GM12878 (cell line): ENCODE measurements around the gene PNPLA8. TPM values are rescaled to one million over a fixed set of nuclear protein-coding genes. Genes with fewer than 3 reads are reported as not detected.

Experiments
- CREB1 ChIP-seq: IDR thresholded peaks from 2 replicates; pipeline ENCODE4 v1.6.1; 2012; ENCODE audit warnings: low read depth, mild to moderate bottlenecking, inconsistent platforms
- DPF2 ChIP-seq: fragments of 450-650 bp; IDR thresholded peaks from 2 replicates; pipeline ENCODE4 v1.6.1; 2017; ENCODE audit warnings: mild to moderate bottlenecking
- EGR1 ChIP-seq, 2 experiments: IDR thresholded peaks; 1 replicate in 1 of 2; 2 replicates in 1 of 2; pipeline ENCODE4 v1.6.1; 2011 to 2012; ENCODE audit warnings: low read depth in 2 of 2, low read length in 2 of 2, borderline replicate concordance in 1 of 2, mild to moderate bottlenecking in 1 of 2, moderate library complexity in 1 of 2
- GABPA ChIP-seq: IDR thresholded peaks from 2 replicates; pipeline ENCODE4 v1.6.1; 2014; ENCODE audit warnings: antibody characterized with exemption, low read depth, mild to moderate bottlenecking, inconsistent platforms
- KAT2A ChIP-seq: conservative IDR thresholded peaks from 2 replicates; pipeline ENCODE4 v1.6.1; 2011; ENCODE audit warnings: low read depth, low read length; ENCODE audit not compliant: control insufficient read depth
- MYC ChIP-seq: IDR thresholded peaks from 2 replicates; pipeline ENCODE4 v1.6.1; 2011; ENCODE audit warnings: mild to moderate bottlenecking, low read length, moderate library complexity, inconsistent platforms; ENCODE audit not compliant: insufficient read depth, insufficient replicate concordance, insufficient read length, severe bottlenecking
- NFIC ChIP-seq: IDR thresholded peaks from 2 replicates; pipeline ENCODE4 v1.6.1; 2012; ENCODE audit warnings: low read depth, mild to moderate bottlenecking, inconsistent platforms, low read length, moderate library complexity
- NFYA ChIP-seq: IDR thresholded peaks from 2 replicates; pipeline ENCODE4 v1.6.1; 2011; ENCODE audit warnings: low read depth, mild to moderate bottlenecking, low read length, improper control_type of control experiment, borderline replicate concordance
- NFYB ChIP-seq: IDR thresholded peaks from 2 replicates; pipeline ENCODE4 v1.6.1; 2011; ENCODE audit warnings: low read depth, mild to moderate bottlenecking, low read length, improper control_type of control experiment, moderate library complexity; ENCODE audit not compliant: insufficient read depth
- PAX5 ChIP-seq: IDR thresholded peaks from 2 replicates; pipeline ENCODE4 v1.6.1; 2011; ENCODE audit warnings: low read depth, low read length, borderline replicate concordance
- PML ChIP-seq: IDR thresholded peaks from 2 replicates; pipeline ENCODE4 v1.6.1; 2012; ENCODE audit warnings: low read length, inconsistent platforms
- POU2F2 ChIP-seq: IDR thresholded peaks from 3 replicates; pipeline ENCODE4 v1.6.1; 2011; ENCODE audit warnings: low read depth, mild to moderate bottlenecking, low read length, borderline replicate concordance
- RBBP5 ChIP-seq: fragments of 200-600 bp; sonication (generic); conservative IDR thresholded peaks from 2 replicates; pipeline ENCODE4 v1.6.1; 2016
- RFX5 ChIP-seq: IDR thresholded peaks from 2 replicates; pipeline ENCODE4 v1.6.1; 2011; ENCODE audit warnings: low read depth, low read length, improper control_type of control experiment
- SMAD1 ChIP-seq: fragments of 450-650 bp; IDR thresholded peaks from 2 replicates; pipeline ENCODE4 v1.6.1; 2018; ENCODE audit warnings: mild to moderate bottlenecking, low read depth; ENCODE audit not compliant: partially characterized antibody
- SPI1 ChIP-seq: IDR thresholded peaks from 2 replicates; pipeline ENCODE4 v1.6.1; 2011; ENCODE audit warnings: low read depth, mild to moderate bottlenecking, low read length, moderate library complexity, borderline replicate concordance; ENCODE audit not compliant: insufficient read depth
- SREBF2 ChIP-seq: IDR thresholded peaks from 2 replicates; pipeline ENCODE4 v1.6.1; 2012; ENCODE audit warnings: mild to moderate bottlenecking, low read length
- TBL1XR1 ChIP-seq: IDR thresholded peaks from 2 replicates; pipeline ENCODE4 v1.6.1; 2012; ENCODE audit warnings: low read depth, low read length, improper control_type of control experiment
- TCF3 ChIP-seq: IDR thresholded peaks from 2 replicates; pipeline ENCODE4 v1.6.1; 2012; ENCODE audit warnings: low read depth, mild to moderate bottlenecking, low read length, borderline replicate concordance; ENCODE audit not compliant: insufficient read depth
- TCF7 ChIP-seq: IDR thresholded peaks from 2 replicates; pipeline ENCODE4 v1.6.1; 2014; ENCODE audit warnings: antibody characterized with exemption, borderline replicate concordance
- ZBTB40 ChIP-seq: fragments of 450-650 bp; IDR thresholded peaks from 2 replicates; pipeline ENCODE4 v1.6.1; 2016; ENCODE audit warnings: mild to moderate bottlenecking, moderate library complexity, borderline replicate concordance
- ZNF207 ChIP-seq: fragments of 450-650 bp; IDR thresholded peaks from 2 replicates; pipeline ENCODE4 v1.6.1; 2014; ENCODE audit warnings: antibody characterized with exemption, mild to moderate bottlenecking, borderline replicate concordance
- polyA plus RNA-seq, 11 experiments: library from polyadenylated mRNA; depleted of rRNA in 4 of 11; unstranded in 6 of 11; stranded (reverse) in 5 of 11; fragments of >200 nt; fragmentation: Nextera tagmentation in 4 of 11; fragmentation: Illumina TruSeq in 1 of 11; extraction: Ambion mirVana in 4 of 11; extraction: Trizol in 1 of 11; gene quantifications; 1 replicate in 1 of 11; 2 replicates in 10 of 11; pipeline versions ENCODE4 v1.2.1 to v1.2.3, GENCODE V29; 2011 to 2016; ENCODE audit warnings: inconsistent platforms in 2 of 11, missing spikeins in 2 of 11, low read depth in 1 of 11
- total RNA-seq, 4 experiments: library from RNA; depleted of rRNA in 3 of 4; stranded (reverse); fragments of >200 nt in 3 of 4; fragmentation: Illumina TruSeq in 1 of 4; extraction: Trizol in 1 of 4; gene quantifications; 2 replicates each; pipeline versions ENCODE4 v1.2.1 to v1.2.3, GENCODE V29; 2013 to 2021
- TF ChIP-seq, protein P1 (sequence below): fragments of 450-650 bp; IDR thresholded peaks from 2 replicates; pipeline ENCODE4 v1.6.1; 2017; ENCODE audit warnings: mild to moderate bottlenecking
- TF ChIP-seq, protein P2 (sequence below): IDR thresholded peaks from 2 replicates; pipeline ENCODE4 v1.6.1; 2012; ENCODE audit warnings: low read depth, low read length, improper control_type of control experiment

PNPLA8 gene
- total and polyA plus RNA-seq, 10 of the 15 experiments (the other 5 are each of a cell fraction or from before 2014, with no cell fraction given) = 8.0 to 16.3 (median 12.2) TPM

- TF ChIP-seq ZNF207 = peak; percentile 81; the same call in 1 of the 2 replicates
- TF ChIP-seq, protein P1, sequence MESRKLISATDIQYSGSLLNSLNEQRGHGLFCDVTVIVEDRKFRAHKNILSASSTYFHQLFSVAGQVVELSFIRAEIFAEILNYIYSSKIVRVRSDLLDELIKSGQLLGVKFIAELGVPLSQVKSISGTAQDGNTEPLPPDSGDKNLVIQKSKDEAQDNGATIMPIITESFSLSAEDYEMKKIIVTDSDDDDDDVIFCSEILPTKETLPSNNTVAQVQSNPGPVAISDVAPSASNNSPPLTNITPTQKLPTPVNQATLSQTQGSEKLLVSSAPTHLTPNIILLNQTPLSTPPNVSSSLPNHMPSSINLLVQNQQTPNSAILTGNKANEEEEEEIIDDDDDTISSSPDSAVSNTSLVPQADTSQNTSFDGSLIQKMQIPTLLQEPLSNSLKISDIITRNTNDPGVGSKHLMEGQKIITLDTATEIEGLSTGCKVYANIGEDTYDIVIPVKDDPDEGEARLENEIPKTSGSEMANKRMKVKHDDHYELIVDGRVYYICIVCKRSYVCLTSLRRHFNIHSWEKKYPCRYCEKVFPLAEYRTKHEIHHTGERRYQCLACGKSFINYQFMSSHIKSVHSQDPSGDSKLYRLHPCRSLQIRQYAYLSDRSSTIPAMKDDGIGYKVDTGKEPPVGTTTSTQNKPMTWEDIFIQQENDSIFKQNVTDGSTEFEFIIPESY = no peak
- no peak for TF ChIP-seq SREBF2
- TF ChIP-seq PML = peak; percentile 96
- TF ChIP-seq PAX5 = peak; percentile 99
- peak; percentile 79 to 97 for TF ChIP-seq EGR1 (IDR thresholded peaks at IDR 0.05; ENCODE audit: borderline replicate concordance in 1 of 2, low read depth in 2 of 2, low read length in 2 of 2)
- TF ChIP-seq RFX5 = peak; percentile 65; the same call in 1 of the 2 replicates
- TF ChIP-seq POU2F2 = peak; percentile 54; the same call in 1 of the 3 replicates
- TF ChIP-seq KAT2A = no peak
- peak; percentile 69 for TF ChIP-seq TBL1XR1
- peak; percentile 36 for TF ChIP-seq SMAD1
- peak; percentile 86; the same call in 1 of the 2 replicates for TF ChIP-seq ZBTB40
- TF ChIP-seq NFYB = peak; percentile 78; the same call in 1 of the 2 replicates
- TF ChIP-seq RBBP5 = no peak
- TF ChIP-seq GABPA = peak; percentile 86
- no peak for TF ChIP-seq TCF7
- peak; percentile 96 for TF ChIP-seq CREB1
- TF ChIP-seq, protein P2, sequence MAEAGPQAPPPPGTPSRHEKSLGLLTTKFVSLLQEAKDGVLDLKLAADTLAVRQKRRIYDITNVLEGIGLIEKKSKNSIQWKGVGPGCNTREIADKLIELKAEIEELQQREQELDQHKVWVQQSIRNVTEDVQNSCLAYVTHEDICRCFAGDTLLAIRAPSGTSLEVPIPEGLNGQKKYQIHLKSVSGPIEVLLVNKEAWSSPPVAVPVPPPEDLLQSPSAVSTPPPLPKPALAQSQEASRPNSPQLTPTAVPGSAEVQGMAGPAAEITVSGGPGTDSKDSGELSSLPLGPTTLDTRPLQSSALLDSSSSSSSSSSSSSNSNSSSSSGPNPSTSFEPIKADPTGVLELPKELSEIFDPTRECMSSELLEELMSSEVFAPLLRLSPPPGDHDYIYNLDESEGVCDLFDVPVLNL = peak; percentile 86
- no peak for TF ChIP-seq NFYA
- TF ChIP-seq TCF3 = no peak
- no peak for TF ChIP-seq MYC
- TF ChIP-seq SPI1 = peak; percentile 39; the same call in 1 of the 2 replicates
- TF ChIP-seq DPF2 = peak; percentile 72; the same call in 1 of the 2 replicates
- TF ChIP-seq NFIC = no peak
These were observed at the start of gene PNPLA8 (continued) for GRCh38 chr7:108525985-108526767.
